HEK293T (cell line): ENCODE results near the gene ZYG11A.

Experiments
- CTCF ChIA-PET: fragments of 350-600 bp; formaldehyde crosslinking; extraction: SDS; loops from one replicate; lab custom pipeline; 2021; ENCODE audit warnings: antibody characterized with exemption, inconsistent platforms; lab: Yijun Ruan, JAX
- POLR2A ChIA-PET: fragments of 350-600 bp; formaldehyde crosslinking; extraction: SDS; loops from one replicate; lab custom pipeline; 2020; ENCODE audit warnings: antibody characterized with exemption, inconsistent platforms; lab: Yijun Ruan, JAX
- DNase-seq: peaks from one replicate; pipeline ENCODE4 v3.0.0; 2012; ENCODE audit warnings: mixed read lengths; ENCODE audit errors: extremely low spot score
- ARNT ChIP-seq: fragments of 450-650 bp; IDR thresholded peaks from 2 replicates; pipeline ENCODE4 v1.6.1; 2017; ENCODE audit warnings: mild to moderate bottlenecking
- BHLHE40 ChIP-seq: fragments of 450-650 bp; IDR thresholded peaks from 2 replicates; pipeline ENCODE4 v1.6.1; 2016; ENCODE audit warnings: mild to moderate bottlenecking, moderate library complexity, borderline replicate concordance
- CTBP1 ChIP-seq: fragments of 450-650 bp; IDR thresholded peaks from 2 replicates; pipeline ENCODE4 v1.6.1; 2016; ENCODE audit warnings: borderline replicate concordance
- ELF4 ChIP-seq: fragments of 450-650 bp; IDR thresholded peaks from 2 replicates; pipeline ENCODE4 v1.6.1; 2017; ENCODE audit warnings: antibody characterized with exemption
- FOXA1 ChIP-seq: fragments of 450-650 bp; IDR thresholded peaks from 2 replicates; pipeline ENCODE4 v1.6.1; 2016; ENCODE audit warnings: mild to moderate bottlenecking
- FOXK2 ChIP-seq: fragments of 450-650 bp; IDR thresholded peaks from 2 replicates; pipeline ENCODE4 v1.6.1; 2016; ENCODE audit warnings: mild to moderate bottlenecking
- FOXM1 ChIP-seq: fragments of 450-650 bp; IDR thresholded peaks from 2 replicates; pipeline ENCODE4 v1.6.1; 2017; ENCODE audit warnings: mild to moderate bottlenecking, borderline replicate concordance
- HDGF ChIP-seq: fragments of 450-650 bp; IDR thresholded peaks from 2 replicates; pipeline ENCODE4 v1.6.1; 2017; ENCODE audit warnings: antibody characterized with exemption, borderline replicate concordance
- L3MBTL2 ChIP-seq: fragments of 450-650 bp; conservative IDR thresholded peaks from 2 replicates; pipeline ENCODE4 v1.6.1; 2016; ENCODE audit warnings: mild to moderate bottlenecking
- LEF1 ChIP-seq: fragments of 450-650 bp; IDR thresholded peaks from 2 replicates; pipeline ENCODE4 v1.6.1; 2017; ENCODE audit warnings: mild to moderate bottlenecking, borderline replicate concordance
- NFRKB ChIP-seq: fragments of 450-650 bp; IDR thresholded peaks from 2 replicates; pipeline ENCODE4 v1.6.1; 2016; ENCODE audit warnings: mild to moderate bottlenecking, moderate library complexity
- PKNOX1 ChIP-seq: fragments of 450-650 bp; IDR thresholded peaks from 2 replicates; pipeline ENCODE4 v1.6.1; 2016
- SP1 ChIP-seq: fragments of 450-650 bp; IDR thresholded peaks from 2 replicates; pipeline ENCODE4 v1.6.1; 2017
- SUZ12 ChIP-seq: fragments of 450-650 bp; IDR thresholded peaks from 2 replicates; pipeline ENCODE4 v1.6.1; 2016; ENCODE audit warnings: mild to moderate bottlenecking
- TARDBP ChIP-seq: fragments of 450-650 bp; IDR thresholded peaks from 2 replicates; pipeline ENCODE4 v1.6.1; 2016
- ZNF384 ChIP-seq: fragments of 450-650 bp; IDR thresholded peaks from 2 replicates; pipeline ENCODE4 v1.6.1; 2016

The ZYG11A gene

GRCh38 chr1:52926864-52927211 lies 84.3 kb downstream of the ZYG11A start:
- DNase-seq = no peak
- ChIA-PET CTCF (no interaction called here), POLR2A (interaction anchor here (1.0 to 1.7 kb wide), 4 partner anchors 8 to 88 kb away, joined by 3 to 5 read pairs (median 4); partner anchors contain the start of gene ZYG11A)
- TF ChIP-seq BHLHE40 (no peak), ARNT (no peak), FOXA1 (no peak), HDGF (no peak), SUZ12 (no peak), CTBP1 (no peak), FOXM1 (no peak), LEF1 (no peak), ZNF384 (no peak)

- peak; percentile 87 for DNase-seq
- TF ChIP-seq NFRKB (no peak), TARDBP (peak; percentile 30; the same call in 1 of the 2 replicates), LEF1 (no peak), SUZ12 (no peak), FOXA1 (no peak), FOXK2 (no peak), ELF4 (no peak), CTBP1 (no peak), L3MBTL2 (peak; percentile 86), BHLHE40 (no peak), ZNF384 (no peak), PKNOX1 (no peak), ARNT (no peak)
- CTCF ChIA-PET = no interaction called here
- POLR2A ChIA-PET = interaction anchor here (0.6 to 1.7 kb wide), 5 partner anchors 8 to 274 kb away, joined by 3 to 5 read pairs (median 4); partner anchors contain the start of gene ZYG11A
Measured at GRCh38 chr1:52927212-52928014, 84.9 kb downstream of the ZYG11A start, which contains the start of gene SCP2. TSS of gene SCP2 (plus strand) at chr1:52927276. CDS start at chr1:52927397, 121 bp downstream.

- TF ChIP-seq HDGF (no peak), FOXK2 (no peak), SUZ12 (no peak), SP1 (no peak), TARDBP (no peak), FOXA1 (no peak), CTBP1 (no peak), ZNF384 (no peak), ARNT (no peak), LEF1 (no peak), NFRKB (no peak), PKNOX1 (no peak), ELF4 (no peak), BHLHE40 (no peak), L3MBTL2 (no peak), FOXM1 (no peak)
- ChIA-PET CTCF (no interaction called here), POLR2A (interaction anchor here (0.6 to 1.7 kb wide), 4 partner anchors 9 to 274 kb away, joined by 3 to 5 read pairs (median 4); partner anchors contain the start of gene ZYG11A)
- no peak for DNase-seq
Measured at GRCh38 chr1:52928015-52928404, 85.5 kb downstream of the ZYG11A start.

- ChIA-PET POLR2A (interaction anchor here (0.6 kb wide), 1 partner anchor 1210 kb away, joined by 3 read pairs; no protein-coding TSS in a partner anchor), CTCF (interaction anchor here (0.5 kb wide), 1 partner anchor 230 kb away, joined by 3 read pairs; no protein-coding TSS in a partner anchor)
- no peak for DNase-seq
- TF ChIP-seq ELF4 (no peak), FOXM1 (no peak), LEF1 (no peak), ARNT (no peak), SP1 (no peak), FOXK2 (no peak), TARDBP (no peak), SUZ12 (no peak), BHLHE40 (no peak), HDGF (no peak), ZNF384 (no peak), L3MBTL2 (no peak), CTBP1 (no peak), NFRKB (no peak), PKNOX1 (no peak), FOXA1 (no peak)
Measured at GRCh38 chr1:52929019-52929418, 86.5 kb downstream of the ZYG11A start.

- TF ChIP-seq SP1 = no peak
- TF ChIP-seq ZNF384 = no peak
- no peak for TF ChIP-seq HDGF
- no peak for TF ChIP-seq PKNOX1
- TF ChIP-seq BHLHE40 = no peak
- TF ChIP-seq FOXK2 = no peak
- no peak for TF ChIP-seq TARDBP
- TF ChIP-seq CTBP1 = no peak
- no peak for TF ChIP-seq L3MBTL2
- no peak for TF ChIP-seq ARNT
- no peak for TF ChIP-seq FOXM1
- no peak for TF ChIP-seq SUZ12
- no peak for TF ChIP-seq ELF4
- POLR2A ChIA-PET = no interaction called here
- CTCF ChIA-PET = no interaction called here
- DNase-seq = no peak
Measured at GRCh38 chr1:52937433-52938182, 95.0 kb downstream of the ZYG11A start.
